SHP77 treated with DMSO at 0.1 percent for 48 hours (cell line): Measurements from ENCODE around the gene NEUROG1.

ENCODE experiments used
- DNase-seq: peaks from one replicate; lab custom pipeline; 2025; lab: John Stamatoyannopoulos, UW

The NEUROG1 gene

GRCh38 chr5:135535820-135536801, at the start of gene NEUROG1:
TSS of gene NEUROG1 (minus strand) at chr5:135535964. CDS start at chr5:135535690, 274 bp downstream.
- DNase-seq = no peak

- no peak for DNase-seq
Observed at GRCh38 chr5:135584918-135585317, 49.2 kb upstream of the NEUROG1 start.

GRCh38 chr5:135584276-135584675, 48.5 kb upstream of the NEUROG1 start:
- DNase-seq = no peak

- DNase-seq = no peak
Observed at GRCh38 chr5:135582099-135582781, 46.5 kb upstream of the NEUROG1 start.

GRCh38 chr5:135578685-135579341, 43.0 kb upstream of the NEUROG1 start, which contains the start of gene CXCL14:
TSS of gene CXCL14 (minus strand) at chr5:135578991. CDS start at chr5:135578778, 213 bp downstream.
- no peak for DNase-seq

- DNase-seq = no peak
Observed at GRCh38 chr5:135578305-135578684, 42.5 kb upstream of the NEUROG1 start.

GRCh38 chr5:135577421-135577820, 41.7 kb upstream of the NEUROG1 start:
- DNase-seq = no peak

GRCh38 chr5:135576075-135576599, 40.4 kb upstream of the NEUROG1 start:
- no peak for DNase-seq

- DNase-seq = no peak
Observed at GRCh38 chr5:135574493-135574892, 38.7 kb upstream of the NEUROG1 start.

GRCh38 chr5:135571902-135572301, 36.1 kb upstream of the NEUROG1 start:
- no peak for DNase-seq

GRCh38 chr5:135571066-135571609, 35.4 kb upstream of the NEUROG1 start:
- DNase-seq = no peak

- DNase-seq = no peak
Observed at GRCh38 chr5:135570453-135570764, 34.6 kb upstream of the NEUROG1 start.

- DNase-seq = no peak
Observed at GRCh38 chr5:135569755-135570452, 34.1 kb upstream of the NEUROG1 start.

- no peak for DNase-seq
Observed at GRCh38 chr5:135568923-135569360, 33.2 kb upstream of the NEUROG1 start.

- no peak for DNase-seq
Observed at GRCh38 chr5:135568246-135568645, 32.5 kb upstream of the NEUROG1 start.

- DNase-seq = no peak
Observed at GRCh38 chr5:135567661-135568060, 31.9 kb upstream of the NEUROG1 start.

GRCh38 chr5:135566422-135567400, 30.9 kb upstream of the NEUROG1 start:
- DNase-seq = no peak

- DNase-seq = no peak
Observed at GRCh38 chr5:135565725-135566421, 30.1 kb upstream of the NEUROG1 start.

- no peak for DNase-seq
Observed at GRCh38 chr5:135565266-135565665, 29.5 kb upstream of the NEUROG1 start.
